DOHH2 (cell line): ENCODE results near the gene TTC3.

Experiments
- EZH2phosphoT487 ChIP-seq: fragments of 200-600 bp; sonication (generic); IDR thresholded peaks from 2 replicates; pipeline ENCODE4 v1.6.1; 2017; ENCODE audit warnings: borderline replicate concordance, mild to moderate bottlenecking, antibody characterized with exemption, low read length, moderate library complexity, mixed read lengths
- TF ChIP-seq, protein P1 (sequence below): fragments of 200-600 bp; sonication (generic); IDR thresholded peaks from one replicate; pipeline ENCODE4 v1.5.1; 2014; ENCODE audit warnings: antibody characterized with exemption, mild to moderate bottlenecking, low read depth, low read length; ENCODE audit not compliant: poor library complexity, severe bottlenecking

DNA sequence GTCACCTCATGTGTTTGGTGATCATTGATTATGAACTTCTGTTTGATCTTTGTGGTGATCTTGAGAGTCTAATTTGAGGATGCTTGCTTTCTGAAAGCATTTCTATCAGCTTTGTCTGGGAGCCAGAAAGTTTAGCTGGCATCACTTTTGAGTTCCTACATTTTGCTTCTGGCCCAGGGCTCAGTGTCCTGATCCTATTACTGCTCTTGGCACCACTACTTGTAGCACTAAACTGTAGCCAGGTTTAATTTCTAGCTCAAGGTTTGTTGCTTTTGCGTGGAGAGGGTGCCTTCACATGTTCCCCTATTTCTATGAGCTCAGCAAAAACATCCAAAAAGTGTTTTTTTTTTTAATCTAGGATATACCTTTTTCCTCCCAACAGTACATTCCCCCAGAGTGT lies 9.3 kb downstream of the TTC3 start:
- TF ChIP-seq, protein P1, sequence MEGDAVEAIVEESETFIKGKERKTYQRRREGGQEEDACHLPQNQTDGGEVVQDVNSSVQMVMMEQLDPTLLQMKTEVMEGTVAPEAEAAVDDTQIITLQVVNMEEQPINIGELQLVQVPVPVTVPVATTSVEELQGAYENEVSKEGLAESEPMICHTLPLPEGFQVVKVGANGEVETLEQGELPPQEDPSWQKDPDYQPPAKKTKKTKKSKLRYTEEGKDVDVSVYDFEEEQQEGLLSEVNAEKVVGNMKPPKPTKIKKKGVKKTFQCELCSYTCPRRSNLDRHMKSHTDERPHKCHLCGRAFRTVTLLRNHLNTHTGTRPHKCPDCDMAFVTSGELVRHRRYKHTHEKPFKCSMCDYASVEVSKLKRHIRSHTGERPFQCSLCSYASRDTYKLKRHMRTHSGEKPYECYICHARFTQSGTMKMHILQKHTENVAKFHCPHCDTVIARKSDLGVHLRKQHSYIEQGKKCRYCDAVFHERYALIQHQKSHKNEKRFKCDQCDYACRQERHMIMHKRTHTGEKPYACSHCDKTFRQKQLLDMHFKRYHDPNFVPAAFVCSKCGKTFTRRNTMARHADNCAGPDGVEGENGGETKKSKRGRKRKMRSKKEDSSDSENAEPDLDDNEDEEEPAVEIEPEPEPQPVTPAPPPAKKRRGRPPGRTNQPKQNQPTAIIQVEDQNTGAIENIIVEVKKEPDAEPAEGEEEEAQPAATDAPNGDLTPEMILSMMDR = no peak
- TF ChIP-seq EZH2phosphoT487 = no peak
